GM18526 (cell line): ENCODE measurements around the gene CDH22.

Source experiments
- POLR2A ChIP-seq: IDR thresholded peaks from 3 replicates; pipeline ENCODE4 v1.6.1; 2011; ENCODE audit not compliant: insufficient read length; ENCODE audit errors: extremely low read depth

Gene CDH22

GRCh38 chr20:46308258-46309157 lies at the start of gene CDH22:
Gene CDH22 (minus strand): TSS chr20:46308498. CDS start chr20:46251294, 57,204 bp downstream.
- no peak for TF ChIP-seq POLR2A

GRCh38 chr20:46357030-46357514 lies 48.8 kb upstream of the CDH22 start:
- no peak for TF ChIP-seq POLR2A

GRCh38 chr20:46356195-46357029 lies 48.1 kb upstream of the CDH22 start:
- no peak for TF ChIP-seq POLR2A

- TF ChIP-seq POLR2A: no peak
These were observed 47.5 kb upstream of the CDH22 start for GRCh38 chr20:46355778-46356177.

GRCh38 chr20:46354920-46355654 lies 46.8 kb upstream of the CDH22 start:
- TF ChIP-seq POLR2A: no peak

- no peak for TF ChIP-seq POLR2A
These were observed 45.9 kb upstream of the CDH22 start for GRCh38 chr20:46354207-46354555.

- TF ChIP-seq POLR2A: no peak
These were observed 45.4 kb upstream of the CDH22 start for GRCh38 chr20:46353500-46354206.

- no peak for TF ChIP-seq POLR2A
These were observed 44.2 kb upstream of the CDH22 start for GRCh38 chr20:46352370-46352938.

GRCh38 chr20:46351357-46352058 lies 43.2 kb upstream of the CDH22 start:
- TF ChIP-seq POLR2A: no peak

- no peak for TF ChIP-seq POLR2A
These were observed 42.6 kb upstream of the CDH22 start for GRCh38 chr20:46350986-46351267.

- TF ChIP-seq POLR2A: no peak
These were observed 42.1 kb upstream of the CDH22 start for GRCh38 chr20:46350201-46350985.

GRCh38 chr20:46349742-46350056 lies 41.4 kb upstream of the CDH22 start:
- TF ChIP-seq POLR2A: no peak

- TF ChIP-seq POLR2A: no peak
These were observed 40.9 kb upstream of the CDH22 start for GRCh38 chr20:46349035-46349741.
